K562 treated with DMSO at 1 percent for 24 hours (cell line): Measurements from ENCODE around the gene RALGAPB. TPM values are rescaled to one million over a fixed set of nuclear protein-coding genes. Genes with fewer than 3 reads are reported as not detected.

ENCODE experiments used
- total RNA-seq: library from RNA; unstranded; fragments of 300-600 nt; gene quantifications from 2 replicates; pipeline ENCODE4 v1.2.3, GENCODE V29; 2022; ENCODE audit warnings: low read depth; ENCODE audit not compliant: insufficient read depth

RALGAPB gene
- total RNA-seq = 14.8 and 16.3 TPM in 2 replicates

DNA sequence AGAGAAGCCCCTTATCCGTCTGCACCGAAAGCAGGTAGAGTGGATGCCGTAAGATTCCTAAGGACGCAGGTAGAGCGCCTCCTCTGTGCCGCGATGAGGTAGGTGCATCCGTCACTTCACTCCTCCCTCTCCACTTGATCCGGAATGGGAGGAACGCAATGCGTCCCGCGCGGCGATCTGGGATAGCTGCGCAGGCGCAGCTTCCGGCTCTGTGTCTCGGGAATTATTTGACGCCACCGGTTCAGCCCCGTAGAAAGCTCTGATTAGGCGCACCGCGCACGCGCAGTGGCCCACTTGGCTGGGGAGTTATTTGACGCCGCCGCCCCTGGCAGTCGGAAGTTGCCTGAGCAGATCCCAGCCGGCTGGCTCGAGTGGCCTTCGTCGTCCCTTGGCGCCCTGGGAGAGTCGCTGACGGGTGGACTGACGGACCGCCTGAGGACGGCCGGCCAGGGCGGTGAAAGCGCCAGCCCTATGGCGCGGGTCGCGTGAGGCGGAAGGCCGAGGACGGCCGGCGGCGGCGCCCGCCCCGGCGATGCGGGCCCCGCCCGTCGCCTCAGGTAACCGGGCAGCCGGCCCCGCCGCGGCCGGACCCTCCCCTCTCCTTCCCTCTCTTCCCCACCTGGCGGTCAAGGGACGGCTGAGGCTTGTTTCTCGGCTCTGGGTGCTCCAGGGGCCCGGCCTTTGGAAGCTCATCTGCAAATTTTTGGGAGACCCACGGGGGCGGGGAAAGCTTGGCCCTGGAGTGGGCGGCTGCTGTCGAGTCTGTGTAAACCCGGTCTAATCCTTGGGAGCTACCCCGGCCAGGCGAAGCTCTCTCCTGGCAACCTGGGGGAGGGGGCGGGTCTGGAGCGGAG lies at the start of gene RALGAPB:
Gene RALGAPB (plus strand): TSS at position 331 of the 854 bp plus-strand sequence. CDS start 15,590 bp downstream, outside the sequence.

DNA sequence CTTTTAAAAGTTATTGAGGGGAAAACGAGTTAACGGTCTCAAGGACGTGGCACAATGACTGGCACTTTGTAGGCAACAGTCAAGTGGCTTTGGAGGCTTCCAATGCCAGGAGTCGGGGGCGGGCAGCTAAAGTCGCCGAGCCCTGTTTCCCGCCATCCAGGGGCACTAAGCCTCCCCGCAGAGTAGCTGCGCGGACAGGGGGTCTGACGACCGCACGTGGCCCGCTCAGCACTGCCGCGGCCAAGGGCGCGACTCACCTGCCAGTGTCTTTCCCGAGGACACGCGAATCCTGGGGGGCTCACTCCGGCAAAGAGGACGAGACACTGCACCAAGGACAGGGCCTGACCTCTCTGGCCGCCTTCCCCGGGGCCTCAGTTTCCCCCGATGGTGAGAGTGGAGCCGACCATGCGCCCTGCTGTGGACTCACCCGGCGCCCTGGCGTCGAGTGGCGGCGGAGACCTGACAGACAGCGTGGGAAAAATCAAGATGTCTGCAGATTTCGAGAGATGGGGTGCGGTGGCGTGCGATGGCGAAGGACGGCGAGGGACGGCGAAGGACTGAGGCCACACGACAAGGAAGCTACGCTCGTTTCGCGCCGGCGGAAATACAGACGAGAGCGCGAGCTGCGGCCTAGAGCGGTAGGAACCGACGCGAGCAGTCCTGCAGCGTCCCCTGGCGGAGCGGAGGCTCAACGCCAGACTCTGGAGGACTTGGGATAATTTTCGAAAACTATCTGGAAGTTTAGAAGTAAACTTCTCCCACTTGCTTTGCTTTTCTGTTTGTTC lies 37.7 kb upstream of the RALGAPB start, which contains the start of gene SNHG17:
Gene SNHG17 (minus strand): TSS at position 559 of the 785 bp plus-strand sequence.

DNA sequence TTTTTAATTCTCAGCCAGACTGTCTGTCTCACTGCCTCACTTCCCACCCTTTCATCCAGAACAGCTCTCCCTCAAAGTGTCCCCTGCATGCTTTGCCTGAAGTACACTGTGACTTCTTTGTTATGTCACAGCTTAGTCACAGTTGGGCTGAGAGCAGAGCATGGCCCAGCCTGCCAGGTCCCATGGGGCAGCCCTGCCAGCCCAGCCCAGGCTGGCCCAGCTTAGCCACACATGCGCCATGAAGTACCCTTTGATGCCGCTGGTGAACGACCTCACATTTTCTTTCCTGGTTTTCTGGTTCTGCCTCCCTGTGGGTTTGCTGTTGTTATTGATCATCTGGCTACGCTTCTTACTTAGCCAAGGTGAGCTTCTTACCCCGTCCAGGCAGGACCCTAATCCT lies 108.4 kb downstream of the RALGAPB start, which contains the start of gene ADIG:
Gene ADIG (plus strand): TSS at position 185 of the 400 bp plus-strand sequence. CDS start 54 bp downstream, at position 239.

GRCh38 chr20:38601216-38602184 lies 128.9 kb downstream of the RALGAPB start, which contains the start of gene ARHGAP40:
TSS of gene ARHGAP40 (plus strand) at chr20:38601809.

Other genes with a start within 250 kb of the RALGAPB start
- 0.30 and 0.81 TPM in 2 replicates for gene KIAA1755, start 212.1 kb upstream of the RALGAPB start, total RNA-seq
- gene BPI, start 168.7 kb upstream of the RALGAPB start, total RNA-seq = not detected in 2 replicates
- 0.14 TPM in 1 of 2 replicates, not detected in the other for gene LBP, start 126.4 kb upstream of the RALGAPB start, total RNA-seq
- 28.1 and 29.4 TPM in 2 replicates for gene SNHG17, start 37.5 kb upstream of the RALGAPB start, total RNA-seq
- not detected in 2 replicates for gene ADIG, start 108.4 kb downstream of the RALGAPB start, total RNA-seq
- not detected in 2 replicates for gene ARHGAP40, start 129.0 kb downstream of the RALGAPB start, total RNA-seq